A549 (cell line): ENCODE data around the gene AMPH.

Source experiments
- BCL3 ChIP-seq: fragments of >200 bp; sonication (Bioruptor Twin); formaldehyde crosslinking; IDR thresholded peaks from 3 replicates; pipeline ENCODE4 v1.6.1; 2016
- CTCF ChIP-seq: fragments of >200 bp; sonication (Bioruptor Twin); formaldehyde crosslinking; IDR thresholded peaks from 3 replicates; pipeline ENCODE4 v1.5.1; 2016
- MAZ ChIP-seq: fragments of 150-350 bp; IDR thresholded peaks from 2 replicates; pipeline ENCODE4 v1.6.1; 2014; ENCODE audit warnings: antibody characterized with exemption, low read depth, low read length, borderline replicate concordance
- POLR2AphosphoS2 ChIP-seq: conservative IDR thresholded peaks from 2 replicates; pipeline ENCODE4 v1.6.1; 2012; ENCODE audit warnings: low read length, improper control_type of control experiment, inconsistent platforms
- REST ChIP-seq: fragments of 200-600 bp; sonication (generic); IDR thresholded peaks from 2 replicates; pipeline ENCODE4 v1.6.1; 2016; ENCODE audit warnings: antibody characterized with exemption, mild to moderate bottlenecking, moderate library complexity
- SREBF2 ChIP-seq: fragments of 450-650 bp; IDR thresholded peaks from 2 replicates; pipeline ENCODE4 v1.6.1; 2014; ENCODE audit warnings: mild to moderate bottlenecking, moderate library complexity

GRCh38 chr7:38507384-38507783 is 123.8 kb downstream of the AMPH start:
- TF ChIP-seq REST (no peak), CTCF (no peak), SREBF2 (no peak), POLR2AphosphoS2 (no peak), MAZ (no peak), BCL3 (no peak)
